Activated naive CD8-positive, alpha-beta T cell treated with anti-CD3 and anti-CD28 coated beads, Interleukin-2, amount 50 U/mL, for 16 hours (primary cell): ENCODE measurements around the gene DDX5.

Experiments used
- DNase-seq: peaks from one replicate; pipeline ENCODE4 v3.0.0-alpha.2; 2020; ENCODE audit warnings: low read depth, low spot score

DDX5 gene

GRCh38 chr17:64506201-64506575 is at the start of gene DDX5:
Gene DDX5, minus strand, starts transcription at chr17:64506289. Its CDS starts 170 bp downstream, at chr17:64506119.
- peak; percentile 94 for DNase-seq

GRCh38 chr17:64555281-64555680 is 49.2 kb upstream of the DDX5 start:
- no peak for DNase-seq

GRCh38 chr17:64554028-64554637 is 48.0 kb upstream of the DDX5 start:
- DNase-seq: no peak

- DNase-seq: no peak
Observed at GRCh38 chr17:64551461-64551860, 45.4 kb upstream of the DDX5 start.

- no peak for DNase-seq
Observed at GRCh38 chr17:64547319-64547718, 41.2 kb upstream of the DDX5 start.

- no peak for DNase-seq
Observed at GRCh38 chr17:64546716-64547115, 40.6 kb upstream of the DDX5 start.

- no peak for DNase-seq
Observed at GRCh38 chr17:64544742-64545141, 38.7 kb upstream of the DDX5 start.

GRCh38 chr17:64540118-64540776 is 34.2 kb upstream of the DDX5 start:
- DNase-seq: no peak

GRCh38 chr17:64538508-64539130 is 32.5 kb upstream of the DDX5 start:
- DNase-seq: no peak

GRCh38 chr17:64537488-64537887 is 31.4 kb upstream of the DDX5 start:
- no peak for DNase-seq

GRCh38 chr17:64536913-64537312 is 30.8 kb upstream of the DDX5 start:
- DNase-seq: no peak

- no peak for DNase-seq
Observed at GRCh38 chr17:64535357-64535756, 29.3 kb upstream of the DDX5 start.

- DNase-seq: no peak
Observed at GRCh38 chr17:64534187-64534586, 28.1 kb upstream of the DDX5 start.

- no peak for DNase-seq
Observed at GRCh38 chr17:64533784-64534183, 27.7 kb upstream of the DDX5 start.

GRCh38 chr17:64532409-64532808 is 26.3 kb upstream of the DDX5 start:
- no peak for DNase-seq

GRCh38 chr17:64531955-64532371 is 25.9 kb upstream of the DDX5 start:
- no peak for DNase-seq

GRCh38 chr17:64529221-64529620 is 23.1 kb upstream of the DDX5 start:
- no peak for DNase-seq

GRCh38 chr17:64527914-64528313 is 21.8 kb upstream of the DDX5 start:
- no peak for DNase-seq

- no peak for DNase-seq
Observed at GRCh38 chr17:64520359-64520758, 14.3 kb upstream of the DDX5 start.

- DNase-seq: no peak
Observed at GRCh38 chr17:64519601-64520000, 13.5 kb upstream of the DDX5 start.

GRCh38 chr17:64515829-64516228 is 9.7 kb upstream of the DDX5 start:
- no peak for DNase-seq

GRCh38 chr17:64515419-64515818 is 9.3 kb upstream of the DDX5 start:
- no peak for DNase-seq

- DNase-seq: no peak
Observed at GRCh38 chr17:64509179-64509578, 3.1 kb upstream of the DDX5 start.
